IMR-90 (cell line): ENCODE results near the gene SMCHD1. TPM values are rescaled to one million over a fixed set of nuclear protein-coding genes. Genes with fewer than 3 reads are reported as not detected.

Experiments used
- ATAC-seq: fragments of 200-7000 bp; cut with Tn5 transposase; 2 replicates; pipeline ENCODE4 v1.9.1; 2020; ENCODE audit warnings: low read depth, mild to moderate bottlenecking, moderate library complexity
- BruUV-seq: library from RNA; stranded (reverse); fragments of 400-500 nt; replicated peaks from 2 replicates; lab custom pipeline; 2021; lab: Mats Ljungman, UMichigan
- CTCF ChIA-PET: fragments of 300-600 bp; formaldehyde crosslinking; extraction: SDS; loops from one replicate; lab custom pipeline; 2021; ENCODE audit warnings: antibody characterized with exemption; lab: Yijun Ruan, JAX
- POLR2A ChIA-PET: fragments of 300-600 bp; sonication (Branson Sonifier 250); formaldehyde crosslinking; loops from one replicate; lab custom pipeline; 2022; ENCODE audit warnings: antibody characterized with exemption; ENCODE audit not compliant: unreplicated experiment; lab: Charles Lee
- DNase-seq: peaks from one replicate; pipeline ENCODE4 v3.0.0; 2013
- H2AFZ ChIP-seq: replicated peaks from 2 replicates; pipeline ENCODE3; 2013; ENCODE audit warnings: low read length, mild to moderate bottlenecking; ENCODE audit not compliant: poor library complexity
- H2AK5ac ChIP-seq: 2 replicates; pipeline ENCODE4 v1.6.1; 2013; ENCODE audit warnings: low read depth, low read length, inconsistent platforms
- H2AK9ac ChIP-seq: replicated peaks from 2 replicates; pipeline ENCODE3; 2013; ENCODE audit warnings: mild to moderate bottlenecking, low read depth, low read length, moderate library complexity; ENCODE audit not compliant: poor library complexity
- H2BK120ac ChIP-seq: 2 replicates; pipeline ENCODE4 v1.6.1; 2013; ENCODE audit warnings: low read depth, low read length, inconsistent platforms
- H2BK15ac ChIP-seq: 3 replicates; pipeline ENCODE4 v1.6.1; 2013; ENCODE audit warnings: low read depth, low read length, inconsistent platforms
- H2BK20ac ChIP-seq: 2 replicates; pipeline ENCODE4 v1.6.1; 2013; ENCODE audit warnings: low read depth, mild to moderate bottlenecking, inconsistent platforms, low read length, moderate library complexity
- H2BK5ac ChIP-seq: 2 replicates; pipeline ENCODE4 v1.6.1; 2013; ENCODE audit warnings: mild to moderate bottlenecking, low read depth, low read length, inconsistent platforms; ENCODE audit not compliant: poor library complexity, severe bottlenecking
- H3K14ac ChIP-seq: replicated peaks from 2 replicates; pipeline ENCODE4 v1.6.1; 2013; ENCODE audit warnings: low read depth, low read length, inconsistent platforms
- H3K18ac ChIP-seq: 2 replicates; pipeline ENCODE4 v1.6.1; 2013; ENCODE audit warnings: low read depth, low read length, control low read depth
- H3K23ac ChIP-seq: 2 replicates; pipeline ENCODE4 v1.6.1; 2013; ENCODE audit warnings: low read depth, low read length, inconsistent platforms
- H3K27ac ChIP-seq: 2 replicates; pipeline ENCODE4 v1.5.1; 2013; ENCODE audit warnings: mild to moderate bottlenecking, control low read depth, low read length; ENCODE audit not compliant: insufficient read depth
- H3K27me3 ChIP-seq: 2 replicates; pipeline ENCODE4 v1.6.1; 2013; ENCODE audit warnings: low read length; ENCODE audit not compliant: control insufficient read depth, insufficient read depth
- H3K36me3 ChIP-seq: 2 replicates; pipeline ENCODE4 v1.6.1; 2013; ENCODE audit warnings: low read length, mixed read lengths; ENCODE audit not compliant: control insufficient read depth, insufficient read depth
- H3K4ac ChIP-seq: 2 replicates; pipeline ENCODE4 v1.6.1; 2013; ENCODE audit warnings: low read depth, low read length, inconsistent platforms
- H3K4me1 ChIP-seq: 2 replicates; pipeline ENCODE4 v1.6.1; 2013; ENCODE audit warnings: low read length, mixed read lengths; ENCODE audit not compliant: control insufficient read depth, insufficient read depth
- H3K4me2 ChIP-seq: 2 replicates; pipeline ENCODE4 v1.6.1; 2013; ENCODE audit warnings: low read depth, mild to moderate bottlenecking, control low read depth, low read length, moderate library complexity
- H3K4me3 ChIP-seq: 2 replicates; pipeline ENCODE4 v1.5.1; 2013; ENCODE audit warnings: low read depth, mild to moderate bottlenecking, control low read depth, low read length, moderate library complexity; ENCODE audit not compliant: insufficient read depth
- H3K56ac ChIP-seq: 2 replicates; pipeline ENCODE4 v1.6.1; 2013; ENCODE audit warnings: low read length, inconsistent platforms; ENCODE audit not compliant: insufficient read depth; ENCODE audit errors: extremely low read depth
- H3K79me1 ChIP-seq, 2 experiments: 2 replicates each; pipeline ENCODE4 v1.6.1; 2013; ENCODE audit warnings: low read length in 2 of 2, inconsistent platforms in 1 of 2, low read depth in 1 of 2
- H3K9ac ChIP-seq: 2 replicates; pipeline ENCODE4 v1.6.1; 2013; ENCODE audit warnings: low read depth, low read length, control low read depth
- H3K9me1 ChIP-seq: 2 replicates; pipeline ENCODE4 v1.6.1; 2013; ENCODE audit warnings: low read length, inconsistent platforms; ENCODE audit not compliant: insufficient read depth
- H3K9me3 ChIP-seq: 2 replicates; pipeline ENCODE4 v1.6.1; 2013; ENCODE audit warnings: low read length; ENCODE audit not compliant: control insufficient read depth, insufficient read depth
- H4K20me1 ChIP-seq: 2 replicates; pipeline ENCODE4 v1.6.1; 2013; ENCODE audit warnings: low read length, inconsistent platforms; ENCODE audit not compliant: insufficient read depth
- H4K5ac ChIP-seq: 2 replicates; pipeline ENCODE4 v1.6.1; 2013; ENCODE audit warnings: mild to moderate bottlenecking, low read depth, low read length, control low read depth
- H4K8ac ChIP-seq, 2 experiments: 2 replicates each; pipeline ENCODE4 v1.6.1; 2013; ENCODE audit warnings: low read depth in 2 of 2, low read length in 2 of 2, control low read depth in 1 of 2, inconsistent platforms in 1 of 2
- H4K91ac ChIP-seq: 2 replicates; pipeline ENCODE4 v1.6.1; 2013; ENCODE audit warnings: low read depth, low read length, inconsistent platforms; ENCODE audit not compliant: insufficient read depth
- BHLHE40 ChIP-seq: fragments of 150-350 bp; IDR thresholded peaks from 2 replicates; pipeline ENCODE4 v1.6.1; 2016; ENCODE audit warnings: mild to moderate bottlenecking, low read depth, low read length
- CEBPB ChIP-seq: IDR thresholded peaks from 2 replicates; pipeline ENCODE4 v1.6.1; 2012; ENCODE audit warnings: low read depth, low read length, improper control_type of control experiment
- CHD1 ChIP-seq: IDR thresholded peaks from 2 replicates; pipeline ENCODE4 v1.6.1; 2012; ENCODE audit warnings: low read depth, low read length, improper control_type of control experiment
- CTCF ChIP-seq: conservative IDR thresholded peaks from 2 replicates; pipeline ENCODE4 v1.5.1; 2012; ENCODE audit warnings: mild to moderate bottlenecking, low read depth, low read length, improper control_type of control experiment
- ELK1 ChIP-seq: fragments of 150-350 bp; IDR thresholded peaks from 2 replicates; pipeline ENCODE4 v1.6.1; 2016; ENCODE audit warnings: low read depth, mild to moderate bottlenecking, low read length, moderate library complexity, borderline replicate concordance
- FOS ChIP-seq: fragments of 150-350 bp; IDR thresholded peaks from 2 replicates; pipeline ENCODE4 v1.6.1; 2016; ENCODE audit warnings: low read depth, low read length
- MAFK ChIP-seq: IDR thresholded peaks from 2 replicates; pipeline ENCODE4 v1.6.1; 2012; ENCODE audit warnings: low read depth, low read length, improper control_type of control experiment
- MAZ ChIP-seq: IDR thresholded peaks from 2 replicates; pipeline ENCODE4 v1.6.1; 2012; ENCODE audit warnings: low read depth, mild to moderate bottlenecking, low read length, improper control_type of control experiment, moderate library complexity, borderline replicate concordance
- MXI1 ChIP-seq: IDR thresholded peaks from 2 replicates; pipeline ENCODE4 v1.6.1; 2012; ENCODE audit warnings: low read depth, mild to moderate bottlenecking, low read length, moderate library complexity, borderline replicate concordance
- NFE2L2 ChIP-seq: fragments of 150-350 bp; IDR thresholded peaks from 2 replicates; pipeline ENCODE4 v1.6.1; 2016; ENCODE audit warnings: low read depth, mild to moderate bottlenecking, low read length
- POLR2A ChIP-seq: IDR thresholded peaks from 2 replicates; pipeline ENCODE4 v1.6.1; 2012; ENCODE audit warnings: mild to moderate bottlenecking, low read depth, low read length
- RAD21 ChIP-seq: IDR thresholded peaks from 2 replicates; pipeline ENCODE4 v1.6.1; 2012; ENCODE audit warnings: low read length, improper control_type of control experiment
- RCOR1 ChIP-seq: IDR thresholded peaks from 2 replicates; pipeline ENCODE4 v1.6.1; 2012; ENCODE audit warnings: mild to moderate bottlenecking, low read length, improper control_type of control experiment; ENCODE audit not compliant: insufficient replicate concordance
- RFX5 ChIP-seq: IDR thresholded peaks from 2 replicates; pipeline ENCODE4 v1.8.0; 2012; ENCODE audit warnings: low read depth, mild to moderate bottlenecking, low read length, moderate library complexity
- SMC3 ChIP-seq: fragments of 150-350 bp; IDR thresholded peaks from 2 replicates; pipeline ENCODE4 v1.6.1; 2016; ENCODE audit warnings: low read depth, mild to moderate bottlenecking, antibody characterized with exemption, low read length, moderate library complexity
- USF2 ChIP-seq: fragments of 150-350 bp; IDR thresholded peaks from 2 replicates; pipeline ENCODE4 v1.6.1; 2017; ENCODE audit warnings: mild to moderate bottlenecking, antibody characterized with exemption, low read length, low read depth
- WGBS, 2 experiments: methylation state at CpG; one replicate each; pipeline versions ENCODE4 v1.1.5 to v1.1.7; 2013; ENCODE audit warnings: missing lambda C conversion rate in 2 of 2; ENCODE audit not compliant: insufficient read length in 1 of 2; ENCODE audit errors: extremely low coverage in 2 of 2; 5-methylcytosine and 5-hydroxymethylcytosine counted together
- dilution Hi-C: fragments of 300-500 bp; cut with HindIII; formaldehyde crosslinking; loops from one replicate; pipeline ENCODE4 v1.14.3; 2018; ENCODE audit warnings: low sequenced_read_pairs; ENCODE audit not compliant: unreplicated experiment
- in situ Hi-C: fragments of 300-500 bp; cut with MboI; formaldehyde crosslinking; loops from 3 replicates; pipeline ENCODE4 v1.14.3; 2019; ENCODE audit warnings: low sequenced_read_pairs, inconsistent platforms, mixed read lengths
- intact Hi-C: fragments of 100-400 bp; cut with micrococcal nuclease; formaldehyde crosslinking; loops from 2 replicates; pipeline ENCODE4 v1.10.0; 2022
- polyA plus RNA-seq, 3 experiments: library from polyadenylated mRNA; depleted of rRNA; stranded (reverse); fragments of >200 nt; gene quantifications; 2 replicates each; pipeline ENCODE4 v1.2.3, GENCODE V29; 2012; ENCODE audit warnings: low replicate concordance in 1 of 3
- total RNA-seq: library from RNA; depleted of rRNA; stranded (reverse); fragments of >200 nt; gene quantifications from 2 replicates; pipeline ENCODE4 v1.2.3, GENCODE V29; 2012

The SMCHD1 gene
- total and polyA plus RNA-seq, 2 of the 4 experiments (the other 2 are of a cell fraction) = 14.8 to 47.3 TPM

DNA sequence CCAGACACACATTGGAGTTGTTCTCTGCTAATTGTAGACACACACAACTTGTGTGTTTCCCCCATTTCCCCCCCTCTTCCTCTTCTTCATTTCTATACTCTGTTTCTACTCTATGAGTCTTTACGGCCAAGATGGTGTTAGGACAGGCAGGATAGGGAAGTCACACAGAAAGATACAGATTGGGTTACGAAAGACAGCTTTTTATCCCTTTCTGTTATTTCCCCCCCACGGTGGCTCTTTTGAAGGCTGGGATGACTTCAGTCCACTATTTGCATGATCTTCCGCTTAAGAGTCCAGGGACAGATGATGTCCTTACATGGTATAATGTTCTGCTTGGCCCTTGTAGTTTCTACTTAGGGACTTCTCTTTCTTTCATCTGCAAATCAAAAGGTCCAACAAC is 189.6 kb downstream of the SMCHD1 start:
- no CpG with 5 or more reads among the region's 4 CpGs for WGBS, 2 experiments
- Histone ChIP-seq H3K9ac (no peak overlapping the region), H3K4me1 (peaks cover 2% of the 10 kb centered on the region; the same call in 1 of the 2 replicates), H3K56ac (no peak overlapping the region), H2BK120ac (no peak overlapping the region), H3K14ac (no peak overlapping the region), H3K4me3 (no peak overlapping the region), H2AFZ (no peak overlapping the region), H4K20me1 (no peaks in the 10 kb centered on the region), H3K23ac (no peak overlapping the region), H3K79me1 (no peaks in the 10 kb centered on the region), H3K9me1 (no peaks in the 10 kb centered on the region), H3K18ac (no peak overlapping the region), H4K5ac (no peak overlapping the region), H2AK9ac (no peak overlapping the region), H4K91ac (no peak overlapping the region), H2BK20ac (no peak overlapping the region), H2AK5ac (no peak overlapping the region), H3K9me3 (no peaks in the 10 kb centered on the region; the same call in 1 of the 2 replicates), H2BK15ac (no peak overlapping the region), H2BK5ac (no peak overlapping the region), H3K4me2 (no peak overlapping the region), H3K4ac (no peak overlapping the region), H3K36me3 (no peaks in the 10 kb centered on the region), H3K27ac (no peak overlapping the region), H4K8ac (no peak overlapping the region), H3K27me3 (peaks cover 73% of the 10 kb centered on the region)
- DNase-seq (no peak), ATAC-seq (no peak)
- ChIA-PET CTCF (no interaction called here), POLR2A (no interaction called here)
- TF ChIP-seq MXI1 (no peak), BHLHE40 (no peak), RAD21 (no peak), ELK1 (no peak), CEBPB (no peak), USF2 (no peak), RFX5 (no peak), CTCF (no peak), MAZ (no peak), RCOR1 (no peak), CHD1 (no peak), MAFK (no peak), SMC3 (no peak), POLR2A (no peak), FOS (no peak), NFE2L2 (no peak)
- intact Hi-C loops (no loop called here), dilution Hi-C loops (no loop called here), in situ Hi-C loops (no loop called here)
- no TSS peak for BruUV-seq
